GM19455 (cell line): ENCODE results near the gene ATP2C1.

Source experiments
- ATAC-seq: cut with Tn5 transposase; IDR thresholded peaks from one replicate; pipeline ENCODE4 v1.9.1; 2021; ENCODE audit not compliant: unreplicated experiment

Gene ATP2C1

DNA sequence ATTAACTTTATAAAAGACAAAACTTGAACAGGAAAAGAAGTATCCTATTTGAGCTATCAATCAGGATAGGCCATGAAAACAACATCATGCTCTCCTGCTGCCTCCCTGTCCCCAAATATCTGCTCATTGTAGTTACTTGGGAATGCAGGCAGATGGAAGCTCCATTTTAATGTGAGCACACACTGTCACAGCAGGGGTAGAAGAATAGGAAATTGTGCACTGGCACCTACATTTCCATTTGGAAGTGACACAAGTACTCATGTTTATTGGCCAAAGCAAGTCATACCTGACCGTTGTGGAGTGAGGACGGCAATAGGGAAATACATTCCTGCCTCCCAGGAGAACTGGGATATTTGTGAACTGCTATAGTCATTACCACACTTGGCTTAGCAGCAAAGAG is 80.3 kb downstream of the ATP2C1 start:
- ATAC-seq = no peak

DNA sequence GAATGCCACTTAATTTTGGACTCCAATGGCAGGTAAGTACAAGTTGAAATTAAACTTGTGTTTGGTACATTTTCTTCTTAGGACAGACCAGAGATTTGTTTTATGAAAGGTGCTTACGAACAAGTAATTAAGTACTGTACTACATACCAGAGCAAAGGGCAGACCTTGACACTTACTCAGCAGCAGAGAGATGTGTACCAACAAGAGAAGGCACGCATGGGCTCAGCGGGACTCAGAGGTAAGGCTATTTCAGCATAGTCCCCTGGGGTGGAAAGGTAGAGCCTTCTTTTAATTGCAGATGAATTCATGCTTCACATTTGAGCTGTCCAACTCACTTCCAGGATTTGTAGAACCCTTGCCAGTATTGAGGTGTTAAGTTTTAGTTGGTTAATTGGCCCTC is 81.4 kb downstream of the ATP2C1 start:
- no peak for ATAC-seq

DNA sequence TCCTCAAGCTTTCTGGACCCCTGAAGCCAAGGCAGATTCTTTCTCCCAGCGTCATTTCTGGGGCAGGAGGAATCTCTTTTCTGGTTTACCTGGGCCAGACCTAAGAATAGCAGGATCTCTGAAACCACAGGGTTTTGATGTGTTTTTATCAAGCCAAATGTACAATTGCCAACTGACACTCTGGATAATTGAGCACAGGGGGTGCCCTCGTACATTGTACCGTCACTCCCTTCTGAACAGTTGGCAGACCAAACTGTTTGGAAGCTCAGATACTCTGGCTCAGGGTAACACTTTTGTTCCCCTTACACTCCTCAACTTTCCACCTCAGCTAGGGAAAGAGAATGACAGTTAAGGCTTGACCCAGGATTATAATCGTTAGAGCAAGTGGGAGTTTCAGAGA is 82.8 kb downstream of the ATP2C1 start:
- no peak for ATAC-seq

- no peak for ATAC-seq
Measured at GRCh38 chr3:130979117-130979516, 85.2 kb downstream of the ATP2C1 start.

- ATAC-seq = no peak
Measured at GRCh38 chr3:130981469-130981868, 87.6 kb downstream of the ATP2C1 start.

DNA sequence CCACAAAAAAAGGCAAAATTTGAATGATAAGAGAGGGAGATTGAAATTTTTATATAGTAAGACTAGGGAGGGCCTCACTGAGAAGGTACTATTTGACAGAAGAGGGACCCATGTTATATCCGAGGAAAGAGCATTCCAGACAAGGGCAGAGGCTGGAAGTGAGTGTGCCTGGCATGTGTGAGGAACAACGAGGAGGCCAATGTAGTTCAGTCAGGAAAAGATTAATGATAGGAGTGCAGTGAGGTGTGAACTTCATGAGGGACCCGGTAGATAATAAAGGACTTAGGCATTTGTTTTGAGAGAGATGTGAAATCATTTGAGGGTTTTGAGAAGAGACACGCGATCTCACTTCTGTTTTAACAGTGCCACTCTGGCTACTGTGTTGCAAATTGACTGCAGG is 96.4 kb downstream of the ATP2C1 start:
- ATAC-seq = no peak

- no peak for ATAC-seq
Measured at GRCh38 chr3:130991126-130991525, 97.2 kb downstream of the ATP2C1 start.

DNA sequence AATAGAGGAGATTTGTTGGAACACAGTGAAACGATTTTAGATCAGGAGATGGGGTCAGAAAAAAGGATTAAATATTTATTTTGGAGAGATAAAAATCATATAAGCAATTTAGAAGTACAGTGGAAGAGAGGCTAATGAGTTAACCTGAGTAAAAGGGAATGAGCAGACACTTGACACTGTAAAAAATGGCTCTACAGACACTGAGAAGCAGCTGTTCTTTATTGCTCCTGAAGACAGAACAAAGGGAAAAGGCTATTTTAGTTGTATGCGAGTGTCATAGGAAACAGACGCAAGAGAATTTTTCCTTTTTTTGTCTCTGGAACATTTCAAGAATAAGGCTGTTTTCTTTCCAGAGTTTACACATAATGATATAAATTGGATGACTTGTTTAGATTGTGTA is 98.5 kb downstream of the ATP2C1 start:
- ATAC-seq = no peak

GRCh38 chr3:130997289-130997688 is 103.4 kb downstream of the ATP2C1 start:
- ATAC-seq = no peak

GRCh38 chr3:131001071-131001470 is 107.2 kb downstream of the ATP2C1 start:
- ATAC-seq = no peak

DNA sequence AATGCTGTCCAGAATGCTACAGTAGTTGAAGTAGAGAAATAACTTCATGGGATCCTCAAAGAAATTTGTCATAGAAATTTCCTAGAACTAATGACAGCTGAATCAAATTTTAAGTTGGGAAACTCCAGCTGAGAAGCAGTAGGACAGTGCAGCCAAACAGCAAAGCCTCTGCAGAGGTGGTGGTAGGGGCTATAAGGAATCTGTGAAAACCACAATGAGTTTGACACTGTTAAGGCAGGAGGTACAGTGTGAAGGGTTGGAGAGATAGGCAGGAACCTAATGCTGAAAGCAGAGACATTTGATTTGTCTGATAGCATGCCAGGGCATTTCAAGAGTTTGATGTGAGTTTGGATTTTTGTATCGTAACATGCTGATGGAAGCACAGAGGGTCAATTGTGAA is 110.7 kb downstream of the ATP2C1 start:
- no peak for ATAC-seq

GRCh38 chr3:131007256-131007655 is 113.4 kb downstream of the ATP2C1 start:
- no peak for ATAC-seq

DNA sequence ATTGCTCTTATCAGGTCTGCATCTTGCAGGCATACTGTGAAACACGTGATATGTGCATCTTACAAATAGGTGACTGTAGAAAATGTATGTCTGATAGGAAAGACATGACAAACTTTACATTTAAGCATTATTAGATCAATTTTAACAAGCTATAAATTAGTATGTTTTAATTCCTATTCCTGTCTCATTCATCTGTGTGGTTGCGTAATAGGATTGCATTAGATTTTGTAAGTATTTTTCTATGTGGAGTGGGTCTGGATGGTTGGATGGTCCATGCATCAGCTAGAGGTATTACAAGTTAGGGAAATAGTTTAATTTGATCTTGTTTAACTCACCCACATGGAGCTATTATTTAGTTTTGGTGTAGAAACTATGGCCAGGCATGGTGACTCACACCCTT is 113.9 kb downstream of the ATP2C1 start:
- no peak for ATAC-seq

- no peak for ATAC-seq
Measured at GRCh38 chr3:131008326-131008725, 114.4 kb downstream of the ATP2C1 start.

GRCh38 chr3:131009698-131010097 is 115.8 kb downstream of the ATP2C1 start:
- no peak for ATAC-seq

- ATAC-seq = no peak
Measured at GRCh38 chr3:131018970-131019369, 125.1 kb downstream of the ATP2C1 start.

GRCh38 chr3:131020122-131020693 is 126.3 kb downstream of the ATP2C1 start:
- no peak for ATAC-seq

GRCh38 chr3:131025539-131025938 is 131.7 kb downstream of the ATP2C1 start:
- no peak for ATAC-seq

DNA sequence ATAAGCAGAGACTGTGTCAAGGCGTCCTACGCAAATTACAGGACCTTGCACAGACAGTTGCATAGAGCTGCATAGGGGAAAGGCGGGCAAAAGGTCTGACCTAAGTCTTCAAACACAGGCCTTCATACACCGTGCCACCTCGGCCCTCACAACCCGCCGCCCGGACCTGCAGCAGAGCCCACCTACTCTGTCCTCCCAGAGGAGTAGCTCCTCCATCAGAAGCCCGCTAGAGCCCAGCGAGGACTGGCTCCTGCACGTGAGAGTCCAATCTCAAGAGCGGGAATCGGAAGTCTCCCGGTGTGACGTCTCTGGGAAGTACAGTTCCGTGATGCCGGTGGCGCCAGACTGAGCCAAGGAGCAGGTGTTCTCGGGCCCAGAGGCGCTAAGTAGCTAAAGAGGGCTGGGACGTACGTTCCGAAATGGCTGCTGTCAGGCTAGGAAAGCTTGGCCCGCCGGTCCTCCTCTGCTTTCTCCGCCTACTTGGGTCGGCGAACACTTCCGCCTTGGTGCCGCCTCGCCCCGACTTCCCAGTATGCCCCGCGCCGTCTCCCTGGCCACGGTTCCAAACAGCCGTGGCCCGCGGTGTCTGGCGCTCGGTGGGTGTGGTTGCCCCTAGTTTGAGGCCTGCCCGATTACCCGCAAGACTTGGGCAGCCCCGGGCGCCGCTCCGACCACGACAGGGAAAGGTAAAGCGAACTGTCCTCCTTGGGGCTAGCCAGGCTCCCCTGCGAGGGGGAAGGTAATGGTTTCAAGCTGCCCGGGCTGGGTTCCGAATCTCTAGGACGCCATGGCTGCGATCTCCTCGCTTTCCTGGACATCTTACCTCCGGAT is 132.7 kb downstream of the ATP2C1 start, which contains the start of the genes ASTE1 and NEK11:
Gene ASTE1, minus strand, starts transcription at position 505 of the 831 bp plus-strand sequence. CDS start 1,519 bp downstream, outside the sequence.
Gene NEK11, plus strand, starts transcription at position 557 of the 831 bp plus-strand sequence. CDS start 2,832 bp downstream, outside the sequence.
- peak; percentile 99 for ATAC-seq

DNA sequence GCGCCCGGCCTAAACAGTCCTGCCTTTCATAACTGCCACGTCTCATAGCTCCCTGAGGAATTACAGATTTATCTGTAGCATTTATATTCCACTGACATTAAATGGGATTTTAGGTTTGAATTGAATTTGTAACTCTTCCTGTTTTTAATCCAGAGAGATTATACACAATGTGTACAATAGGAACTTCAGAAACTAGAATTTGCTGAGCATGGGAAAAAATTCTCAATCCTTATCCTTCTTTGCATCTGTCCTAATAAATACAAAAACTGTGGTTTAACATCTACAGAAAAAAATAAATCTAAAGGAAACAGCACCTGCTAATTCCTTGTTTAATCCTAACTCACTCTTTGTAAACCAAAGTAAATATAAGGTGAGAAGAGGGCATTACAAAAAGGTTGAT is 135.0 kb downstream of the ATP2C1 start:
- no peak for ATAC-seq

DNA sequence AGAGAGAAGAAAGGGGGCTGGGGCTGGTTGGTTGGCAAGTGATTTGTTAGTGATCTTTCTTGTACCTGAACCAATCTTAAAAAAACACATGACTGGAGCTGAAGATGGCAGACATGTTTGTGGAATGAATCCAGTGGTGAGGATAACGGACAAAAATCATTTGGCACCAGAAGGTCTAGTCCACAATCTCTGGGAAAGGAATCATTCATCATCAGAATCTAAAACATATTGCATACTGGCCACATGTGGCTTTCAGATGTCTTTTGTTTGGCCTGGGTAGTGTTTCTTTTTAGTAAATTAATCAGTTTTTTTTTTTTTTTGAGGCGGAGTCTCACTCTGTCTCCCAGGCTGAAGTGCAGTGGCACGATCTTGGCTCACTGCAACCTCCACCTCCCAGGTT is 137.8 kb downstream of the ATP2C1 start:
- no peak for ATAC-seq

DNA sequence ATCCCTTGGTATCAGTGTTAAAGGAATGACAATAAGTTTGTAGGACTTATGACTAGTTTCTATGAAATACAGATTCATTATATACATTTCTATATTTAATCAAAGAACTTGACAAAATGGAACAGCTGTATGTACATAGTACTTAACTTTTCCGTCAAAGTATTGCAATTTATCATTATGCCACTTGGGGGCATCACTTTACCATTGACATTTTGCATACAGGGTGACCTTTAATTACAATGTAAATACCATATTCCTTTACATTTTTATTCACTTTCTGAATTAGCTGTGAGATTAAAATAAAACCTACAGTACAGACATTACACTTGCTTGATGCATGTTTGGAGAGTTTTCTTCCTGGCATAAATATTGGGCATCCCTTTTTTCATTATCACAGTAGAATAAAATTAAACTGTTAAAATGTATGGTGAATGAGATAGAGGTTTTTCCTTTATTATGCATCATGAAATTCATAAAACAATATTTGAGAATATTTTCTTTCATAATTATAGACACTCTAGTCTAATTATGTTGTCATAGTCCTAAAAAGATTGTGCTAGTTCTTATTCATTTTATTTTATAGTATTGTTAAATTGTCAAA is 139.7 kb downstream of the ATP2C1 start:
- no peak for ATAC-seq
